Endothelial cell (in vitro differentiated cells): ENCODE data around the gene ATAD3A. TPM values are rescaled to one million over a fixed set of nuclear protein-coding genes. Genes with fewer than 3 reads are reported as not detected.

Experiments used
- DNase-seq: peaks from one replicate; pipeline ENCODE4 v3.0.0; 2021; ENCODE audit warnings: low spot score
- H3K27ac Mint-ChIP-seq: one replicate; pipeline ENCODE4 v1.8.0; 2021; ENCODE audit warnings: mixed read lengths, inconsistent platforms; ENCODE audit not compliant: unreplicated experiment
- H3K27me3 Mint-ChIP-seq: one replicate; pipeline ENCODE4 v1.8.0; 2021; ENCODE audit warnings: mild to moderate bottlenecking, moderate library complexity, mixed read lengths, inconsistent platforms; ENCODE audit not compliant: unreplicated experiment
- H3K36me3 Mint-ChIP-seq: one replicate; pipeline ENCODE4 v1.8.0; 2021; ENCODE audit warnings: mild to moderate bottlenecking, low read depth, mixed read lengths, inconsistent platforms; ENCODE audit not compliant: unreplicated experiment
- H3K4me1 Mint-ChIP-seq: one replicate; pipeline ENCODE4 v1.8.0; 2021; ENCODE audit warnings: mild to moderate bottlenecking, mixed read lengths, inconsistent platforms; ENCODE audit not compliant: unreplicated experiment
- H3K4me3 Mint-ChIP-seq: one replicate; pipeline ENCODE4 v1.8.0; 2021; ENCODE audit warnings: mild to moderate bottlenecking, mixed read lengths, inconsistent platforms; ENCODE audit not compliant: unreplicated experiment
- H3K9me3 Mint-ChIP-seq: one replicate; pipeline ENCODE4 v1.8.0; 2021; ENCODE audit warnings: mixed read lengths, inconsistent platforms; ENCODE audit not compliant: unreplicated experiment
- CTCF ChIP-seq: fragments of 200-600 bp; sonication (generic); IDR thresholded peaks from one replicate; pipeline ENCODE4 v1.5.0; 2021; ENCODE audit warnings: antibody characterized with exemption; ENCODE audit not compliant: unreplicated experiment
- total RNA-seq: library from RNA; stranded (reverse); fragmentation: NEBNext Ultra II Directional; extraction: Animal tissue kit (Norgen Biotek cat#: 25700); gene quantifications from one replicate; pipeline ENCODE4 v1.2.1, GENCODE V29; 2021; ENCODE audit not compliant: unreplicated experiment

Gene ATAD3A
- total RNA-seq, 1 donor from 2014 or later = 30.4 TPM

GRCh38 chr1:1547011-1547410 lies 35.0 kb downstream of the ATAD3A start:
- no peak for TF ChIP-seq CTCF
- peaks cover 3% of the 10 kb centered on the region for H3K27me3 Mint-ChIP-seq
- H3K4me1 Mint-ChIP-seq = peaks cover under 1% of the 10 kb centered on the region
- H3K27ac Mint-ChIP-seq = no peak overlapping the region
- H3K9me3 Mint-ChIP-seq = no peaks in the 10 kb centered on the region
- H3K4me3 Mint-ChIP-seq = no peak overlapping the region
- DNase-seq = no peak
- H3K36me3 Mint-ChIP-seq = peaks cover 10% of the 10 kb centered on the region

GRCh38 chr1:1547476-1547875 lies 35.5 kb downstream of the ATAD3A start:
- Mint-ChIP-seq H3K4me3 (no peak overlapping the region), H3K36me3 (peaks cover 10% of the 10 kb centered on the region), H3K27me3 (peaks cover 3% of the 10 kb centered on the region), H3K4me1 (no peaks in the 10 kb centered on the region), H3K27ac (no peak overlapping the region), H3K9me3 (no peaks in the 10 kb centered on the region)
- no peak for TF ChIP-seq CTCF
- DNase-seq = no peak

- no peak overlapping the region for H3K27ac Mint-ChIP-seq
- no peaks in the 10 kb centered on the region for H3K9me3 Mint-ChIP-seq
- H3K4me1 Mint-ChIP-seq = no peaks in the 10 kb centered on the region
- no peak overlapping the region for H3K4me3 Mint-ChIP-seq
- DNase-seq = no peak
- peaks cover 10% of the 10 kb centered on the region for H3K36me3 Mint-ChIP-seq
- peaks cover 4% of the 10 kb centered on the region for H3K27me3 Mint-ChIP-seq
- TF ChIP-seq CTCF = no peak
These were observed 36.6 kb downstream of the ATAD3A start for GRCh38 chr1:1548591-1548990.

- DNase-seq = no peak
- no peak for TF ChIP-seq CTCF
- Mint-ChIP-seq H3K4me1 (no peaks in the 10 kb centered on the region), H3K27me3 (peaks cover 6% of the 10 kb centered on the region), H3K4me3 (no peak overlapping the region), H3K36me3 (peaks cover 6% of the 10 kb centered on the region), H3K9me3 (no peaks in the 10 kb centered on the region), H3K27ac (no peak overlapping the region)
These were observed 38.1 kb downstream of the ATAD3A start for GRCh38 chr1:1550087-1550486.

GRCh38 chr1:1550591-1551432 lies 38.9 kb downstream of the ATAD3A start:
- TF ChIP-seq CTCF = no peak
- no peak for DNase-seq
- H3K4me1 Mint-ChIP-seq = no peaks in the 10 kb centered on the region
- H3K27ac Mint-ChIP-seq = no peak overlapping the region
- H3K4me3 Mint-ChIP-seq = no peak overlapping the region
- H3K9me3 Mint-ChIP-seq = no peaks in the 10 kb centered on the region
- H3K36me3 Mint-ChIP-seq = no peaks in the 10 kb centered on the region
- peaks cover 2% of the 10 kb centered on the region for H3K27me3 Mint-ChIP-seq
